GM11168 (cell line): ENCODE measurements around the gene KRTAP19-4.
"Not testable (repeated sequence)": the region's sequence is repeated elsewhere in the genome, so short reads cannot be mapped to it uniquely, and the experiment has no call there.

ENCODE experiments used
- in situ Hi-C: fragments of 300-500 bp; cut with MboI; formaldehyde crosslinking; loops from one replicate; pipeline ENCODE4 v1.12.0; 2022; ENCODE audit warnings: low sequenced_read_pairs; ENCODE audit not compliant: unreplicated experiment

KRTAP19-4 gene

DNA sequence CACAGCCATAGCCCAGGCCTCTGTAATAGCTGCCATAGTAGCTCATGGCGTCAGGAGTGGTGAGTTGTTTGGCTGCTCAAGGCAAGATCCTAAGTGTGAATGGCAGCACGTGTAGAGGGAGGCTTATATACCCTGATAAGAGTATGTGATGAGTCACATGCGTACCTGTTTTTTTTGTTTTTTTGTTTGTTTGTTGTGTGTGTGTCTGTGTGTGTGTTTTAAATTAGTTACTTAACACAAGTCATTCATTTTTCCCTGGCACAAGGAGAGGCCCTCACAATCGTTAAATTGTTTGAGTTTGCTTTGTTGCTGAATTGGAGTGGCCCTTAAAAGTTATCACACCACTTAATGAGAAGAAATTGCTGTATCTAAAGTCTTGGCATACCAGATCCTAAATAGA lies at the start of gene KRTAP19-4:
KRTAP19-4 (minus strand) TSS at position 101 of the 400 bp plus-strand sequence; CDS start at position 46, 55 bp downstream.
- in situ Hi-C loops = no loop called here

DNA sequence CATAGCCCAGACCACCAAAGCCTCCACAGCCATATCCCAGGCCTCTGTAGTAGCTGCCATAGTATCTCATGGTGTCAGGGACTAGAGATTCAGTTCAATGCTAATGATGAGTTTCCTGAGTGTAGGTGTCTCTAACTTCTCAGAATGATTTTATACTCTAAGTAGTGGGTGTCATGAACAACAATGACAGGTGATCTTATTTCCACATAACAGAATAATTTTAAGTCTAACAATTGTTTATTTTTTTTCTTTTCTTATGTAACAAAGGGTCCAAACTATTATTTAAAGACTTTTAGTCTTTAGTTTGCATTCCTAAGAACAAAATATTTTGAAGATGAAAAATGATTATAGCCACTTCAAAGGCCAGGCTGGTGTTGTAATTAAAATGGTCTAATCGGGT lies 44.8 kb upstream of the KRTAP19-4 start, which contains the start of gene KRTAP19-6:
KRTAP19-6 (minus strand) TSS at position 101 of the 400 bp plus-strand sequence; CDS start at position 70, 31 bp downstream.
- in situ Hi-C loops = no loop called here

DNA sequence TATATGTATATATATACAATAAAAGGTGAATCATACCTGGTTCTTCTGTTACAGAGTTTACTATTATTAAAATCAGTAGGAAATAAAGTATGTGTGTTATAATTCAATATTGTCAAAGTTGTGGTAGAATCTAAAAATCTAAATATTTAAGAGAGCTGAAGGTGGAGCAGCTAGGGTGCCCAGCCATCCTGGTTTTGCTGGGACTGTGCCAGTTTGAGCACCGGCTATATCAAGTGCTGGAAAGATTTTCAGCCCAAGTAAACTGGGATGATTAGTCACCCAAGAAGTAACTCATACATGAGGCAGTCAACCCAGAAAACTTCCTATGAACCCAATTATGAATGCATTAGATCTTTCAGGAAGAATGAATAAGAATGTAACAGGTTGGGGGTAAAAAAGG lies 21.9 kb upstream of the KRTAP19-4 start:
- in situ Hi-C loops = no loop called here

DNA sequence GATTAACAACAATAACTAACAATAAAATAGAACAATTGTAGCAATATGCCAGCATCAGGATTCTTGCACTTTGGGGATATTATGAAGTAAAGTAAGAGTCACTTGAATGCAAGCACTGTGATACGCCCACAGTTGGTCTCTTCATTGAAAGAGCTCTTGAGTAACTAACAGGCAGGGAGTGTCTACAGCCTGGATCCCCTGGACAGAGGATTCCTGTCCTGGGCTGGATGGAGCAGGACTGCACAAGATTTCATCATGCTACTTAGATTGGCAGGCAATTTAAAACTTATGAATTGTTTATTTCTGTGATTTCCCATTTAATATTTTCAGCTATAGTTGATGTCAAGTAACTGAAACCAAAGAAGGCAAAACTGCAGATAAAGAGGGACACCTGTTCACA lies 18.7 kb upstream of the KRTAP19-4 start:
- in situ Hi-C loops = no loop called here

DNA sequence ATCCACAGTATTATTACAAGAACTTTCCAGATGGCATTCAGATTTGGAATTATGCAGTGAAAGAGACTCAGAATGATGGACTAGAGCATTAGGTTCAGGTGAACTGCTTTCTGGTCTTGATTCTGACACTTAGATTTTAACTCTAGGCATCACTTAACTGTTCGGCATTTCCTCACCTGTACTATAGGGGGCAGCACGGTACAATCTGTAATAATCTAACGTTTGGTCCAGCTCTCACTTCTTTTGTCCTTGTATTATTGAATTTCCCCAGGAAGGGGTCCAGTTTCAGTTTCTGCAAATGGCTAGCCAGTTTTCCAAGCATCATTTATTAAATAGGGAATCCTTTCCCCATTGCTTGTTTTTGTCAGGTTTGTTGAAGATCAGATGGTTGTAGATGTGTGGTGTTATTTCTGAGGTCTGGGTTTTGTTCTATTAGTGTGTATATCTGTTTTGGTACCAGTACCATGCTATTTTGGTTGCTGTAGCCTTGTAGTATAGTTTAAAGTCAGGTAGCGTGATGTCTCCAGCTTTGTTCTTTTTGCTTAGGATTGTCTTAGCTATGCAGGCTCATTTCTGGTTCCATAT lies 8.7 kb upstream of the KRTAP19-4 start:
- in situ Hi-C loops = not testable (repeated sequence)

- in situ Hi-C loops = no loop called here
Observed at GRCh38 chr21:30502041-30502440, 5.1 kb upstream of the KRTAP19-4 start, which contains the start of gene KRTAP19-5. KRTAP19-5 (minus strand) TSS chr21:30502141; CDS start chr21:30502090, 51 bp downstream.

GRCh38 chr21:30491963-30492428 lies 5.0 kb downstream of the KRTAP19-4 start, which contains the start of gene KRTAP19-3:
KRTAP19-3 (minus strand) TSS chr21:30492013; CDS start chr21:30491957, 56 bp downstream.
- in situ Hi-C loops = no loop called here

DNA sequence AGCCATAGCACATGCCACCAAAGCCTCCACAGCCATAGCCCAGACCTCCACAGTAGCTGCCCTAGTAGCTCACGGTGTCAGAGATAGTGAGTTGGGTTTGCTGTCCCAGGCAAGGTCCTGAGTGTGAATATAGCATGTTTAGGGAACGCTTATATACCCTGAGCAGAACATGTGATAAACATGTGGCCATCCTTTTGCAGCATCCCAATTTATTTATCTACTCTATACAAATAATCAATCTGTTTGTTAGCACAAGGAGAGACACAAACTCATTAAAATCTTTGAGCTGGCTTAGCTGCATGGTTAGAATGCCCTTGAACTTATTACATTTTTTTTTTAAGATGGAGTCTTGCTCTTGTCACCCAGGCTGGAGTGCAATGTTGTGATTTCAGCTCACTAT lies 9.6 kb downstream of the KRTAP19-4 start, which contains the start of gene KRTAP19-2:
KRTAP19-2 (minus strand) TSS at position 101 of the 400 bp plus-strand sequence; CDS start at position 13, 88 bp downstream.
- in situ Hi-C loops = no loop called here

DNA sequence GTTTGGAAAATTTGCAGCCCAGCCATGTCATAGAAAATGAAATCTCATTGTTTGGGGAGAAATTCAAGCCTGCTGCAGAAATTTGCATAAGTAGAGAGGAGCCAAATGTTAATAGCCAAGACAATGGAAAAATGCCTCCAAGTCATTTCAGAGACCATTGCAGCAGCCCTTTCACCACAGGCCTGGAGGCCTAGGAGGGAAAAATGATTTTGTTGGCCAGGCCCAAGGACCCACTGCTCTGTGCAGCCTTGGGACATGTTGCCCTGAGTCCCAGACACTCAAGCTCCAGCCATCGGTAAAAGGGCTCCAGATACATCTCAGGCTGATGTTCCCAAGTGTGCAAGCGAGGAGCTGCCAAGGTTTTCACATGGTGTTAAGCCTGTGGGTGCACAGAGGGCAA lies 10.8 kb downstream of the KRTAP19-4 start:
- in situ Hi-C loops = no loop called here

DNA sequence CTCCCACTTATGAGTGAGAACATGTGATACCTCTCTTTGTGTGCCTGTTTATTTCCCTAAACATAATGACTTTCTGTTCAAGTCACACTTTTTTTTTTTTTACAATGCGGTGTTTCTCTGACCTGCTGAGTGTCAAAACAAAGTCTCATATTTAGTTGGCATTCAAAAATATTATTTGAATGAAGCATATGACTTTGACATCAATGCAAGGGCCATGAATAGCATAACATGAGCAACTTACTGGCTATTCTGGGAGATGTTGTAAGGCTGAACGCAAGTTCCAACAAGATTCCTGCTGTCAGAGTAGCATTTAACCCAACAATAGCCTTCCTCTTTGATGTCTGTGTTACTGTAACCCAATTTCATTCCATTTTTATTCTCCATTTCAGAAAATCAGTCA lies 14.8 kb downstream of the KRTAP19-4 start:
- in situ Hi-C loops = no loop called here

- in situ Hi-C loops = no loop called here
Observed at GRCh38 chr21:30480145-30480544, 16.8 kb downstream of the KRTAP19-4 start, which contains the start of gene KRTAP19-1. KRTAP19-1 (minus strand) TSS chr21:30480367; CDS start chr21:30480317, 50 bp downstream.

GRCh38 chr21:30479259-30479658 lies 17.7 kb downstream of the KRTAP19-4 start:
- in situ Hi-C loops = no loop called here

DNA sequence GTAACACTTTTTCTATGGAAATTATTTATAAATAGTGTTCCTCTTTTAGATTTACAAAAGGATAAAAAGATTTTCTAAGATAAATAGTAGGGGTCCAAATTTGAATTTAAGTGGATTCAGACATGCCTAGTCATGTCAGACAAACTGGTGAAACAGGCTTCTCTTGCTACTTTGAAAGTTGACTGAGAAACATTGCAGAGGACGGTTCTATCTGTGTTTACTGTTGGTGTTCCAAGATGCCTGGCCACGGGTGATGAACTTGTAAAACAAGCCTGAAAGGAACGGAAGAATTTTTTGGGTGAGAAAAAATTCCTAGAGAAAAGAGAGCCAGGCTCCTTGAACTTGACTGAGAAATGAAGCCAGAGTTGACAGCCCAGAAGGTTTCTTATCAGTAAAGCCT lies 19.0 kb downstream of the KRTAP19-4 start:
- in situ Hi-C loops = no loop called here

GRCh38 chr21:30468900-30469714 lies 27.9 kb downstream of the KRTAP19-4 start:
- in situ Hi-C loops = no loop called here

- in situ Hi-C loops = no loop called here
Observed at GRCh38 chr21:30463713-30464112, 33.3 kb downstream of the KRTAP19-4 start.

DNA sequence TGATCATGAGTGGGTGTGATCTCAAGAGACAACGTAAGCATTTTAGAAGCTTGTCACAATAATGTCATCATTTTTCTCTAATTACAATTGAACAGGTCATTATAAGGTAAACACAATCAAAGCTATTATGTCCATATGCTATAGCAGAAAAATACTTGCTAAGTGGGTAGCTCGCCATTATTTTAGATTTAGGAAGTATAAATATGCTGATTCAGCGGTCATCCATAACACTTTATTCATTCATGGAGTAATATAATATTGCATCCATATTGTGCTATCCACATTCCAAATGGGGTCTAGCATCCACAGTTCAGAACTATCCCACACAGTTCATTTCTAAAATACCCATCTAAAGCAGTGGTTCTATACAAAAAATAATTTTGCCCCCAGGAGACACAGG lies 48.5 kb downstream of the KRTAP19-4 start:
- in situ Hi-C loops = no loop called here

DNA sequence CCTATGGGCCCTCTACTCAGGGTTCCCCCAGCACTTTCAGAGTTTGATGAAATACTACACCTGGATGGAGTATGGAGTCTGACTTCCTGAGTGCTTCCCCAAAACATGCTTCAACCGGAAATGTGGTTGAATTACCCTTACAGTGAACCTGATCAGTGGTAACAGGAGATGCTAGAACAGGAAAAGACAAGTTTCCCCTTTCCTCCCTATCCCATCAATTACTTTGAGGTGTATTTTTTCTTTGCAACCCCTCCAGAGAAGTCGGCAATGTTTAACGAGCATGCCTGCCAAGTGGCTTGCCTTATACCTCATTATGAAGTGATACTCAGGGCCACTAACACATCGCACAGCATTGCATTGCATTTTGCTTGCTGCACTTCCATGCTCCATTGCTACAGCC lies 49.9 kb downstream of the KRTAP19-4 start:
- in situ Hi-C loops = no loop called here
